OCI-LY7 (cell line): ENCODE results near the gene TMTC2. TPM values are rescaled to one million over a fixed set of nuclear protein-coding genes. Genes with fewer than 3 reads are reported as not detected.

ENCODE experiments used
- BruUV-seq: library from RNA; stranded (reverse); fragments of 400-500 nt; replicated peaks from 2 replicates; lab custom pipeline; 2021; lab: Mats Ljungman, UMichigan
- CTCF ChIA-PET: fragments of 300-600 bp; sonication (Branson Sonifier 250); formaldehyde crosslinking; loops from one replicate; lab custom pipeline; 2022; ENCODE audit warnings: antibody characterized with exemption; ENCODE audit not compliant: unreplicated experiment; lab: Charles Lee
- POLR2A ChIA-PET: fragments of 300-600 bp; sonication (Branson Sonifier 250); formaldehyde crosslinking; loops from one replicate; lab custom pipeline; 2022; ENCODE audit warnings: antibody characterized with exemption; lab: Charles Lee
- DNase-seq: peaks from one replicate; pipeline ENCODE4 v3.0.0-alpha.2; 2015; ENCODE audit warnings: low spot score
- H2AFZ ChIP-seq: fragments of 200-600 bp; sonication (generic), shearing (Covaris generic); 2 replicates; pipeline ENCODE4 v1.6.1; 2014; ENCODE audit warnings: mild to moderate bottlenecking, antibody characterized with exemption, low read length, moderate library complexity
- H3K27ac ChIP-seq: fragments of 200-600 bp; sonication (generic); 2 replicates; pipeline ENCODE4 v1.5.1; 2014; ENCODE audit warnings: mixed run types, low read depth, mild to moderate bottlenecking, moderate library complexity, low read length, inconsistent platforms; ENCODE audit not compliant: poor library complexity, severe bottlenecking
- H3K36me3 ChIP-seq: fragments of 200-600 bp; sonication (generic); 2 replicates; pipeline ENCODE4 v1.6.1; 2014; ENCODE audit warnings: mild to moderate bottlenecking, antibody characterized with exemption, low read length, moderate library complexity, mixed read lengths; ENCODE audit not compliant: insufficient read depth
- H3K4me1 ChIP-seq: fragments of 200-600 bp; sonication (generic); 2 replicates; pipeline ENCODE4 v1.5.1; 2014; ENCODE audit warnings: mild to moderate bottlenecking, low read length; ENCODE audit not compliant: insufficient read depth, poor library complexity, severe bottlenecking
- H3K4me2 ChIP-seq: fragments of 200-600 bp; sonication (generic); 2 replicates; pipeline ENCODE4 v1.6.1; 2014; ENCODE audit warnings: mild to moderate bottlenecking, low read length
- H3K4me3 ChIP-seq: fragments of 200-600 bp; sonication (generic); 2 replicates; pipeline ENCODE4 v1.5.1; 2014; ENCODE audit warnings: mild to moderate bottlenecking, low read depth, low read length; ENCODE audit not compliant: poor library complexity, severe bottlenecking
- H3K79me2 ChIP-seq: fragments of 200-600 bp; sonication (generic); 2 replicates; pipeline ENCODE4 v1.6.1; 2016; ENCODE audit warnings: low read depth, mild to moderate bottlenecking, low read length, moderate library complexity, mixed read lengths; ENCODE audit not compliant: insufficient read depth
- H3K9me2 ChIP-seq: fragments of 200-600 bp; sonication (generic); 2 replicates; pipeline ENCODE4 v1.6.1; 2016; ENCODE audit warnings: mild to moderate bottlenecking, low read length, mixed read lengths; ENCODE audit not compliant: insufficient read depth
- H3K9me3 ChIP-seq: fragments of 200-600 bp; sonication (generic); 2 replicates; pipeline ENCODE4 v1.6.1; 2014; ENCODE audit warnings: mild to moderate bottlenecking, mixed run types, low read length, mixed read lengths
- H4K20me1 ChIP-seq: fragments of 200-600 bp; sonication (generic); 2 replicates; pipeline ENCODE4 v1.6.1; 2014; ENCODE audit warnings: mild to moderate bottlenecking, antibody characterized with exemption, low read length, moderate library complexity, mixed read lengths; ENCODE audit not compliant: insufficient read depth
- CTCF ChIP-seq: fragments of 200-600 bp; sonication (generic); conservative IDR thresholded peaks from 2 replicates; pipeline ENCODE4 v1.5.1; 2014; ENCODE audit warnings: mild to moderate bottlenecking, antibody characterized with exemption, low read length, moderate library complexity, mixed read lengths
- EZH2phosphoT487 ChIP-seq: fragments of 200-600 bp; sonication (generic); IDR thresholded peaks from 2 replicates; pipeline ENCODE4 v1.6.1; 2018; ENCODE audit warnings: low read depth, borderline replicate concordance, mild to moderate bottlenecking, mixed run types, antibody characterized with exemption, low read length, moderate library complexity, mixed read lengths
- intact Hi-C: fragments of 100-400 bp; cut with micrococcal nuclease; formaldehyde crosslinking; loops from one replicate; pipeline ENCODE4 v1.10.0; 2022; ENCODE audit not compliant: unreplicated experiment
- total RNA-seq, 2 experiments: library from RNA; depleted of rRNA in 1 of 2; stranded (reverse); fragments of >200 nt in 1 of 2; shearing (Covaris generic) in 1 of 2; gene quantifications; 2 replicates each; pipeline ENCODE4 v1.2.3, GENCODE V29; 2014 to 2022

The TMTC2 gene
- total RNA-seq, 2 experiments from 2014 or later: 5.6 to 8.1 TPM

GRCh38 chr12:83158613-83159207 lies 472.0 kb downstream of the TMTC2 start:
- Histone ChIP-seq H4K20me1 (no peaks in the 10 kb centered on the region), H3K9me2 (no peaks in the 10 kb centered on the region), H3K79me2 (no peaks in the 10 kb centered on the region), H2AFZ (no peak overlapping the region), H3K4me2 (no peak overlapping the region), H3K27ac (no peak overlapping the region), H3K36me3 (no peaks in the 10 kb centered on the region), H3K4me3 (no peak overlapping the region), H3K9me3 (no peaks in the 10 kb centered on the region), H3K4me1 (no peaks in the 10 kb centered on the region)
- CTCF ChIA-PET: no interaction called here
- BruUV-seq: no TSS peak
- POLR2A ChIA-PET: no interaction called here
- no peak for DNase-seq
- intact Hi-C loops: no loop called here
- TF ChIP-seq CTCF (no peak), EZH2phosphoT487 (no peak)

GRCh38 chr12:83161456-83161855 lies 474.8 kb downstream of the TMTC2 start:
- intact Hi-C loops: loop anchor here (5.0 kb wide), 1 partner anchor 831 kb away; no protein-coding TSS in a partner anchor
- BruUV-seq: no TSS peak

More at GRCh38 chr12:83161456-83161855, 474.8 kb downstream of the TMTC2 start:
- no peak for DNase-seq
- Histone ChIP-seq H3K9me2 (no peaks in the 10 kb centered on the region), H3K36me3 (no peaks in the 10 kb centered on the region), H3K4me1 (no peaks in the 10 kb centered on the region), H3K9me3 (no peaks in the 10 kb centered on the region), H3K27ac (no peak overlapping the region), H3K4me2 (no peak overlapping the region), H4K20me1 (no peaks in the 10 kb centered on the region), H2AFZ (no peak overlapping the region), H3K4me3 (no peak overlapping the region), H3K79me2 (no peaks in the 10 kb centered on the region)
- CTCF ChIA-PET: no interaction called here
- TF ChIP-seq EZH2phosphoT487 (no peak), CTCF (no peak)
- POLR2A ChIA-PET: interaction anchor here (0.5 kb wide), 1 partner anchor 1168 kb away, joined by 3 read pairs; no protein-coding TSS in a partner anchor
